Activated naive CD8-positive, alpha-beta T cell treated with anti-CD3 and anti-CD28 coated beads for 36 hours (primary cell): Measurements from ENCODE around the gene AURKB. TPM values are rescaled to one million over a fixed set of nuclear protein-coding genes. Genes with fewer than 3 reads are reported as not detected.

Experiments used
- total RNA-seq, 2 experiments: library from RNA; stranded (reverse); gene quantifications; one replicate each; pipeline ENCODE4 v1.2.3, GENCODE V29; 2021

AURKB gene
- total RNA-seq, 2 experiments from 2014 or later, result 177 to 181 TPM

Other genes with a start within 250 kb of the AURKB start
- not detected for gene GUCY2D, start 208.0 kb downstream of the AURKB start, total RNA-seq
- gene ALOX15B, start 171.5 kb downstream of the AURKB start, total RNA-seq, result under 1 TPM in 1 of 2 experiments, not detected in 1; 0.08 TPM
- 1 to 10 TPM; 3.7 to 4.1 TPM for gene ALOX12B, start 122.9 kb downstream of the AURKB start, total RNA-seq
- gene ALOXE3, start 92.1 kb downstream of the AURKB start, total RNA-seq, result under 1 TPM in 1 of 2 experiments, not detected in 1; 0.10 TPM
- gene HES7, start 86.5 kb downstream of the AURKB start, total RNA-seq, result 1 to 10 TPM; 1.9 to 2.0 TPM
- gene PER1, start 58.2 kb downstream of the AURKB start, total RNA-seq, result 10 to 100 TPM; 55.7 to 56.1 TPM
- 10 to 100 TPM; 27.7 to 28.4 TPM for gene VAMP2, start 47.6 kb downstream of the AURKB start, total RNA-seq
- gene TMEM107, start 34.2 kb downstream of the AURKB start, total RNA-seq, result 10 to 100 TPM; 26.0 to 26.3 TPM
- 1 to 10 TPM; 5.1 to 5.2 TPM for gene BORCS6, start 20.4 kb downstream of the AURKB start, total RNA-seq
- 10 to 100 TPM; 45.4 to 45.7 TPM for gene CTC1, start 37.5 kb upstream of the AURKB start, total RNA-seq
- gene PFAS, start 38.7 kb upstream of the AURKB start, total RNA-seq, result 100 to 1,000 TPM; 187 to 192 TPM
- gene RANGRF, start 78.1 kb upstream of the AURKB start, total RNA-seq, result 10 to 100 TPM; 55.1 to 55.3 TPM
- gene SLC25A35, start 84.8 kb upstream of the AURKB start, total RNA-seq, result 1 to 10 TPM; 1.4 to 2.1 TPM
- not detected for gene ARHGEF15, start 99.7 kb upstream of the AURKB start, total RNA-seq
- gene ODF4, start 129.3 kb upstream of the AURKB start, total RNA-seq, result not detected
- 1,000 to 10,000 TPM; 2,835 to 2,863 TPM for gene RPL26, start 172.6 kb upstream of the AURKB start, total RNA-seq
- under 1 TPM; 0.14 to 0.22 TPM for gene RNF222, start 187.3 kb upstream of the AURKB start, total RNA-seq
- 10 to 100 TPM; 37.5 to 47.8 TPM for gene NDEL1, start 225.3 kb upstream of the AURKB start, total RNA-seq